ENCODE measurements around the gene WIPI1. TPM values are rescaled to one million over a fixed set of nuclear protein-coding genes. Genes with fewer than 3 reads are reported as not detected.
A peak's percentile ranks its signal among the peaks of the same experiment; 100 is the strongest.
"Not testable (repeated sequence)": the region's sequence is repeated elsewhere in the genome, so short reads cannot be mapped to it uniquely, and the experiment has no call there.

WIPI1 gene
- total RNA-seq, 1 experiment from 2014 or later: 20.2 TPM

- intact Hi-C loops (cut with micrococcal nuclease); BruUV-seq (replicated peaks): not testable (repeated sequence)
Observed at GRCh38 chr17:68413597-68414560, 43.4 kb downstream of the WIPI1 start.

GRCh38 chr17:68407656-68408055 lies 49.6 kb downstream of the WIPI1 start:
- H3K36me3 ChIP-seq (ENCODE audit: low read depth, low read length); H3K4me2 ChIP-seq (ENCODE audit: low read length); ATAC-seq; H4K20me1 ChIP-seq (ENCODE audit: low read length); POLR2A ChIA-PET (ENCODE audit: unreplicated experiment); H3K9me2 ChIP-seq (replicated peaks; ENCODE audit: low read length); intact Hi-C loops (cut with micrococcal nuclease); DNase-seq; BruUV-seq (replicated peaks); CTCF ChIA-PET; H3K4me1 ChIP-seq (ENCODE audit: insufficient read depth, low read length); H3K4me3 ChIP-seq (ENCODE audit: low read length); H3K27me3 ChIP-seq (ENCODE audit: low read length); H3K27ac ChIP-seq (ENCODE audit: low read length); H3K79me2 ChIP-seq (ENCODE audit: low read length); H3K9ac ChIP-seq (ENCODE audit: low read length); H3K9me3 ChIP-seq (ENCODE audit: low read length); H2AFZ ChIP-seq (ENCODE audit: low read length); H3F3A ChIP-seq (ENCODE audit: low read length, unreplicated experiment): not testable (repeated sequence)

More at GRCh38 chr17:68413597-68414560, 43.4 kb downstream of the WIPI1 start:
- H3K4me1 ChIP-seq (ENCODE audit: insufficient read depth, low read length); CTCF ChIA-PET; POLR2A ChIA-PET (ENCODE audit: unreplicated experiment); H3K9me2 ChIP-seq (replicated peaks; ENCODE audit: low read length); H3F3A ChIP-seq (ENCODE audit: low read length, unreplicated experiment); H3K27ac ChIP-seq (ENCODE audit: low read length); H3K9me3 ChIP-seq (ENCODE audit: low read length); H3K79me2 ChIP-seq (ENCODE audit: low read length); H4K20me1 ChIP-seq (ENCODE audit: low read length); H3K27me3 ChIP-seq (ENCODE audit: low read length); H3K36me3 ChIP-seq (ENCODE audit: low read depth, low read length); H3K9ac ChIP-seq (ENCODE audit: low read length): not testable (repeated sequence)
- DNase-seq (peak; percentile 51), ATAC-seq (peak; percentile 48)
- Histone ChIP-seq H3K4me3 (ENCODE audit: low read length) (peak overlapping the region; percentile 55), H2AFZ (ENCODE audit: low read length) (peak overlapping the region; percentile 9; the same call in 1 of the 2 replicates), H3K4me2 (ENCODE audit: low read length) (peak overlapping the region; percentile 54)

GRCh38 chr17:68403837-68404236 lies 53.5 kb downstream of the WIPI1 start:
- H3K36me3 ChIP-seq (ENCODE audit: low read depth, low read length); H3K27ac ChIP-seq (ENCODE audit: low read length); DNase-seq; H3K4me1 ChIP-seq (ENCODE audit: insufficient read depth, low read length); ATAC-seq; H2AFZ ChIP-seq (ENCODE audit: low read length); H3K9me3 ChIP-seq (ENCODE audit: low read length); BruUV-seq (replicated peaks); intact Hi-C loops (cut with micrococcal nuclease); H3K79me2 ChIP-seq (ENCODE audit: low read length); H3K9me2 ChIP-seq (replicated peaks; ENCODE audit: low read length); H3K4me2 ChIP-seq (ENCODE audit: low read length); H4K20me1 ChIP-seq (ENCODE audit: low read length); H3F3A ChIP-seq (ENCODE audit: low read length, unreplicated experiment); H3K27me3 ChIP-seq (ENCODE audit: low read length); CTCF ChIA-PET; H3K9ac ChIP-seq (ENCODE audit: low read length); H3K4me3 ChIP-seq (ENCODE audit: low read length); POLR2A ChIA-PET (ENCODE audit: unreplicated experiment): not testable (repeated sequence)

GRCh38 chr17:68403122-68403521 lies 54.2 kb downstream of the WIPI1 start:
- Histone ChIP-seq H3K4me3 (ENCODE audit: low read length) (no peak overlapping the region), H4K20me1 (ENCODE audit: low read length) (no peaks in the 10 kb centered on the region), H3K27ac (ENCODE audit: low read length) (no peak overlapping the region), H3F3A (ENCODE audit: low read length, unreplicated experiment) (no peaks in the 10 kb centered on the region), H2AFZ (ENCODE audit: low read length) (no peak overlapping the region), H3K9ac (ENCODE audit: low read length) (no peak overlapping the region), H3K79me2 (ENCODE audit: low read length) (no peaks in the 10 kb centered on the region), H3K9me3 (ENCODE audit: low read length) (0 out of 2 replicates have a peak, but pooled peaks cover 8% of the 10 kb centered on the region), H3K4me1 (ENCODE audit: insufficient read depth, low read length) (peaks cover 5% of the 10 kb centered on the region; the same call in 1 of the 2 replicates), H3K27me3 (ENCODE audit: low read length) (no peaks in the 10 kb centered on the region), H3K36me3 (ENCODE audit: low read depth, low read length) (no peaks in the 10 kb centered on the region), H3K9me2 (replicated peaks; ENCODE audit: low read length) (no peaks in the 10 kb centered on the region), H3K4me2 (ENCODE audit: low read length) (no peak overlapping the region)
- ChIA-PET POLR2A (ENCODE audit: unreplicated experiment) (no interaction called here), CTCF (no interaction called here)
- ATAC-seq (no peak), DNase-seq (no peak)
- TF ChIP-seq CTCF (conservative IDR thresholded peaks at IDR 0.05; ENCODE audit: low read depth, low read length) (no peak), EZH2 (IDR thresholded peaks at IDR 0.05; ENCODE audit: low read length, unreplicated experiment) (no peak), EZH2phosphoT487 (IDR thresholded peaks at IDR 0.05; ENCODE audit: borderline replicate concordance, low read length) (no peak)
- intact Hi-C loops (cut with micrococcal nuclease): no loop called here
- BruUV-seq (replicated peaks): no TSS peak

All from PC-3 (cell line).